DMS153 (cell line): Measurements from ENCODE around the gene BORCS8.
"Not testable (repeated sequence)": the region's sequence is repeated elsewhere in the genome, so short reads cannot be mapped to it uniquely, and the experiment has no call there.

Experiments used
- DNase-seq: peaks from one replicate; lab custom pipeline; 2025; lab: John Stamatoyannopoulos, UW

BORCS8 gene

GRCh38 chr19:19179548-19180441 lies 12.2 kb downstream of the BORCS8 start:
- DNase-seq, result no peak

GRCh38 chr19:19176950-19177349 lies 15.0 kb downstream of the BORCS8 start:
- DNase-seq, result no peak

GRCh38 chr19:19173243-19173642 lies 18.7 kb downstream of the BORCS8 start:
- not testable (repeated sequence) for DNase-seq

- DNase-seq, result no peak
Measured at GRCh38 chr19:19171821-19172532, 20.0 kb downstream of the BORCS8 start.

- DNase-seq, result no peak
Measured at GRCh38 chr19:19170873-19171672, 20.9 kb downstream of the BORCS8 start.

GRCh38 chr19:19170053-19170872 lies 21.7 kb downstream of the BORCS8 start, which contains the start of gene MEF2B:
Gene MEF2B (minus strand): TSS chr19:19170263. CDS start chr19:19150735, 19,528 bp downstream.
- DNase-seq, result peak; percentile 75

- no peak for DNase-seq
Measured at GRCh38 chr19:19169236-19170052, 22.5 kb downstream of the BORCS8 start.

GRCh38 chr19:19167612-19168011 lies 24.3 kb downstream of the BORCS8 start:
- no peak for DNase-seq

- DNase-seq, result no peak
Measured at GRCh38 chr19:19165396-19165795, 26.6 kb downstream of the BORCS8 start.

GRCh38 chr19:19162495-19162894 lies 29.5 kb downstream of the BORCS8 start:
- DNase-seq, result no peak

GRCh38 chr19:19160461-19161035 lies 31.4 kb downstream of the BORCS8 start:
- DNase-seq, result no peak

- no peak for DNase-seq
Measured at GRCh38 chr19:19159534-19159933, 32.4 kb downstream of the BORCS8 start.

- no peak for DNase-seq
Measured at GRCh38 chr19:19157808-19158207, 34.1 kb downstream of the BORCS8 start.

- no peak for DNase-seq
Measured at GRCh38 chr19:19155495-19156219, 36.3 kb downstream of the BORCS8 start.

GRCh38 chr19:19154768-19155494 lies 37.0 kb downstream of the BORCS8 start:
- no peak for DNase-seq

- no peak for DNase-seq
Measured at GRCh38 chr19:19152668-19153384, 39.1 kb downstream of the BORCS8 start.

- DNase-seq, result no peak
Measured at GRCh38 chr19:19151418-19151817, 40.5 kb downstream of the BORCS8 start.

GRCh38 chr19:19149435-19149834 lies 42.5 kb downstream of the BORCS8 start:
- no peak for DNase-seq
